Naive B cell (primary cell): ENCODE data around the gene OPTC. TPM values are rescaled to one million over a fixed set of nuclear protein-coding genes. Genes with fewer than 3 reads are reported as not detected.

Source experiments
- ATAC-seq, 2 donors: fragments of 150-1000 bp; cut with Tn5 transposase; 2 replicates each; pipeline ENCODE4 v1.10.0; 2021; ENCODE audit warnings: low read depth in 2 of 2, mild to moderate bottlenecking in 2 of 2, moderate library complexity in 2 of 2
- DNase-seq: peaks from one replicate; pipeline ENCODE4 v3.0.0; 2022
- H3K27ac Mint-ChIP-seq, 6 donors: one replicate each; pipeline ENCODE4 v1.8.0; 2020 to 2022; ENCODE audit warnings: mild to moderate bottlenecking in 6 of 6, mixed read lengths in 6 of 6, moderate library complexity in 5 of 6, inconsistent platforms in 2 of 6
- H3K27me3 Mint-ChIP-seq, 3 donors: one replicate each; pipeline ENCODE4 v1.8.0; 2021 to 2022; ENCODE audit warnings: mixed read lengths in 3 of 3, mild to moderate bottlenecking in 1 of 3
- H3K36me3 Mint-ChIP-seq, 2 donors: one replicate each; pipeline ENCODE4 v1.8.0; 2020 to 2022; ENCODE audit warnings: mixed read lengths in 2 of 2, inconsistent platforms in 1 of 2, mild to moderate bottlenecking in 1 of 2
- H3K4me1 Mint-ChIP-seq, 3 donors: one replicate each; pipeline ENCODE4 v1.8.0; 2020 to 2022; ENCODE audit warnings: mixed read lengths in 3 of 3, inconsistent platforms in 1 of 3, mild to moderate bottlenecking in 1 of 3, moderate library complexity in 1 of 3
- H3K4me3 Mint-ChIP-seq, 8 donors: one replicate each; pipeline ENCODE4 v1.8.0; 2020 to 2022; ENCODE audit warnings: mild to moderate bottlenecking in 8 of 8, mixed read lengths in 8 of 8, moderate library complexity in 8 of 8, inconsistent platforms in 2 of 8
- H3K9me3 Mint-ChIP-seq, 7 donors: one replicate each; pipeline ENCODE4 v1.8.0; 2020 to 2022; ENCODE audit warnings: mixed read lengths in 7 of 7, mild to moderate bottlenecking in 5 of 7, inconsistent platforms in 2 of 7, moderate library complexity in 1 of 7
- polyA plus RNA-seq, 6 donors: library from polyadenylated mRNA; unstranded; fragments of 300-500 nt; fragmentation: Illumina TruSeq; gene quantifications; one replicate each; pipeline ENCODE4 v1.2.3, GENCODE V29; 2021; ENCODE audit warnings: low read depth in 6 of 6

OPTC gene
- polyA plus RNA-seq, 6 donors from 2014 or later, result not detected

DNA sequence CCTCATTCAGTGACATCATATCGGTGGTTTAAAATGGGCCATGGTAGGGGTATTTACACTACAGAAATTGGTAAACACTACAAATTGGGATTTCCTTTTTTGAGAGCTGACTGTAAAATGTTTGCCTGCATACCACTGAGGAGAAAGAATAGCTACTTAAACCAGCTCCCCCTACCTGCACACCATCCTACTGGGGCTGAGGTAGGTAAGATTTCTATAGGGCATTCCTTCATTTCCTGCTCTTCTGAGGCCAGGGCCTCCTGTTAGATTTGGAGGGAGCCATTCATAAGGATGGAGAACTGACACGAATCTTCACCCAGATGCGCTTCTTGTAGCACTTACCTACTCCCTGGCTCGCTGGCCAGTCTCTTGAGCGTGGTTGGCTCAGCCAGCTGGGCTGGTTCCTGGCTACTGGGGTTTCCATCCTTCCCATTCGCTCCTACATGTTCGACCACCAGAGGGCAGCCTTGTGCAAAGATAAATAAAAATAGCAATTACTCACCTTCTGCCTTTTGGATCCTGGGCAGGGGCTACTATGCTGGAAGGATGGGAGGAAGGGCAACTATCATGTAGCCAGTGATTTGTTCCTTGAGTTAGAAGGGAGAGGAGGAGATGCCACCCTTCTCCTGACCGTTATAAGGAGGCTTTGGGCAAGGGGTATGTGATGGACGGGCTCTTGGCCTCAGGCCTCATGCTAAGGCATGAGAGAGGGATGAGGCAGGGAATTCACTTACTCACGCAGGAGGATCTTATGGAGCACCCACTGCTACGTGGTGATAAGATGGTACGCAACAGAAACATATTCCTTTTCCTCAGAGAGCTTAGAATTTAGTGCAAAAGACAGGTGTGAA, 10.7 kb downstream of the OPTC start:
- H3K4me1 Mint-ChIP-seq, result peaks cover 0 to 5% (median 3%) of the 10 kb centered on the region in 3 donors
- no peaks in the 10 kb centered on the region for H3K36me3 Mint-ChIP-seq
- no peak overlapping the region for H3K27ac Mint-ChIP-seq
- H3K27me3 Mint-ChIP-seq, result peaks cover 10 to 30% (median 24%) of the 10 kb centered on the region in 3 donors
- peak; percentile 57 to 61 for ATAC-seq
- H3K9me3 Mint-ChIP-seq, result no peaks in the 10 kb centered on the region
- peak; percentile 53 for DNase-seq
- H3K4me3 Mint-ChIP-seq, result no peak overlapping the region

DNA sequence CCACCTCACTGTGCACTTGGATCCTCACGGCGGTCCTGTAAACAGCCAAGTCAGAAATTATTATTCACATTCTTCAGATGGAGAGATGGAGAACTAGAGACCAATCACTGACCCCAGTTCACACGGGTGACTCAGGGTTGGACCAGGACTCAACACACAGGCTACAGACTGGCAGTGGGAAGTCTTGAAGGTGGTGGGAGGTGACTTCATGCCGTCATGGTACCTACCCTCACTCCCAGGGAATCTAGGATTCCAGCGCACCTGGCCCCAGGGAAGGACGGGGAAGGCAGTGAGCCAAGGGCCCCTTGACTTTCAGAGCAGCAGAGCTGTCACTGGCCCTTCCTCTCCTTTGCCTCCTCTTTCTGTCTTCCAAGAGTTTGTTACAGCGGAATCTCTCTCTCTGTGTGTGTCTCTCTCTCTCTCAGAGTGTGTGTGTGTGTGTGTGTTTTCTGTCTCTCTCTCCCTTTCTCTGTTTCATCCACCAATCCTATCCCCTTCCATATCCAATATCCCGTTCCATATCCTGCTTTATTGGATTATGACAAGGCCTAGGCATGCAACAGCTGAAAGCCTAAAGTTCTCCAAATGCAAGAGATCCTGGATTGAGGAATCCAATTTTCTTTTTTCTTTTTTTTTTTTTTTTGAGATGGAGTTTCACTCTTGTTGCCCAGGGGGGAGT, 11.7 kb downstream of the OPTC start:
- ATAC-seq (no peak), DNase-seq (no peak)
- Mint-ChIP-seq H3K9me3 (no peaks in the 10 kb centered on the region), H3K36me3 (no peaks in the 10 kb centered on the region), H3K4me3 (no peak overlapping the region), H3K27ac (peak overlapping the region in 1 of 6 donors; percentile 47), H3K4me1 (peaks cover 0 to 5% (median 3%) of the 10 kb centered on the region in 3 donors), H3K27me3 (peaks cover 8 to 30% (median 24%) of the 10 kb centered on the region in 3 donors)

DNA sequence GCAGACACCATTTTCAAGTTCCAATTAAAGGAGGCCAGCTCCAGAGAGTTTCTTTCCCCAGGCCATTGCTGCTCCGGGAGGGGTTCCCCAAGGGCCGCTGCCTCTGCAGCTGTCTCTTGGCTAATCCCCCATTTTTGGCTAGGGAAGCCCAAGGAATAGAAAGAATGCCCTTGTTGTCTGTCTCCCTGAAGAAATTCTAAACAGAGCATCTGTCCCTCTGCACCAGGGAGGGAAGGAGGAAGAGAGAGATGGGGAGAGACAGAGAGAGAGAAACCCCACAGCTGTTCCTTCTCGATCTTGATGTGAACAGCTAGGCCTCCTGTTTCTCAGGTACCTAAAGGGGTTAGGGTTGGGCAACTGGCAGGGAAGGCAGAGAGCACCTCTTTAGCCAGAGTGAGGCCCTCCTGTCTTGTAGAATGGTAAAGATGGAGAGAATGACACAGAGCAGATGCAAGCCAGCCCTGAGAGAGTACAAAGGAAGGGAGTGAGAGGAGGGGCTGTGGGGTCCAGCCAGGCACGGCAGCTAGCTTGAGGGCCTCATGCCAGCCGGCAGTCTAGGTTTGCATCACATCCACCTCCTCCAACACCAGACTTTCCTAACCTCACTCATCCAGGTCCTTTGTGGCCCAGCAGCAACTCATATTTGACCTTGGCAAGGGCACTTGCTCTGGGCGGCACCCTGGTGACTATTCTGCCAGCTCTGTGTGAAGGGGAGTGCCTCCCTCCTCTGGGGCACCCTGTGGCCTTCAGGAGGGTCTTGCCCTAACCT, 13.1 kb downstream of the OPTC start:
- Mint-ChIP-seq H3K4me3 (no peak overlapping the region), H3K27me3 (peaks cover 5 to 22% (median 21%) of the 10 kb centered on the region in 3 donors), H3K9me3 (no peaks in the 10 kb centered on the region), H3K36me3 (no peaks in the 10 kb centered on the region), H3K27ac (peak overlapping the region in 2 of 6 donors; percentile 53 to 61), H3K4me1 (peaks cover 0 to 5% (median 3%) of the 10 kb centered on the region in 3 donors)
- ATAC-seq (no peak), DNase-seq (no peak)

DNA sequence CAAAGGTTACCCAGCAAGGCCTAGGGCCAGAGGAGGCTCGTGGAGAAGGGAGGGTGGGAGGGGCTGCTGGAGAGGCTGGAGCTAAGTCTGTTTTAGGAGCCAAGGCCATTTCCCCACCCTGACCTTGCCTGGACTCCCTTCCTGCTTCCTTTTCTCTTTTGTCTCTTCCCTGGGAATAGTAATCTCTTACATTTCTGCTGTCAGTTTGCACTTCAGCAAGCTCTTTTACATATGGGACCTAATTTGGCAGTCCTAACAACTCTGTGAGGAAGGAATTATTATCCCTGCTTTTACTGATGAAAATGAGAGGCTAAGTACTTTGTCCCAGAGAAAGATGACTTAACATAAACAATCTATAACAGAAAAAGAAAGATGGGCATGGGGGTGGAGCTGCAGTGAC, 13.8 kb downstream of the OPTC start:
- H3K36me3 Mint-ChIP-seq, result no peaks in the 10 kb centered on the region
- H3K9me3 Mint-ChIP-seq, result no peaks in the 10 kb centered on the region
- ATAC-seq (no peak), DNase-seq (no peak)
- H3K27me3 Mint-ChIP-seq, result peaks cover 5 to 17% (median 13%) of the 10 kb centered on the region in 3 donors
- H3K4me3 Mint-ChIP-seq, result no peak overlapping the region
- peak overlapping the region in 1 of 6 donors; percentile 28 for H3K27ac Mint-ChIP-seq
- peaks cover under 1 to 10% (median 8%) of the 10 kb centered on the region in 3 donors for H3K4me1 Mint-ChIP-seq

DNA sequence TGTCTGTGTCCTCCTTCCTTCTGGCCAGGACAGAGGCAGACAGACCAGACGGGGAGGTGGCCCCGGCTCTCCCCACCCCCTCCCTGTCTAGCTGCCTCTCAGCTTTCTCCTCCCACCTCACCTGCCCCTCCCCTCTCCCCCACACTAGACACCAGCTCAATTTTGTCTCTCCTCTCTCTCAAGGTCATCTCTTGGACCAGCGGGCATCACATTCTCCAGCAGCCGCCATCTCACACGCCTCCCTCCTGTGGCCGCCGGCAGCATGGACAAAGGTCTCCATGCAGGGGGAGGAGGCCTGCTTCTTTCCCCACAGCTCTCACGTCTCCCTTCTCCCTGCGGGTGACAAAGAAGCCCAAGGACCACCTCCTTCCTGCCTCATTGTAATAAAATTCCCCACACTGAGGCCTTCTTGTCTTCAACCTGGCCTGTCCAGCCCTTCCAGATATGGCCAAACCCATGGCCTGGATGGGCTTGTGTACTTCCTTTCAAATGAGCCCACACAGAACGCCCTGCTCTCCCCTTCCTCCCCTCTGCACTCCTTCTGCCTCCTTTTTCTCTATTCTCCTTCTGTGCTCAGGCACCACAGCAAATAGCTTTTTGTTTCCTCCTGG, 14.6 kb downstream of the OPTC start:
- H3K4me1 Mint-ChIP-seq, result peaks cover 8 to 15% (median 12%) of the 10 kb centered on the region in 3 donors
- peaks cover 5 to 9% (median 5%) of the 10 kb centered on the region in 3 donors for H3K27me3 Mint-ChIP-seq
- no peak for ATAC-seq
- H3K4me3 Mint-ChIP-seq, result peak overlapping the region in 1 of 8 donors; percentile 14
- peak overlapping the region in 2 of 6 donors; percentile 16 to 63 for H3K27ac Mint-ChIP-seq
- DNase-seq, result no peak
- H3K36me3 Mint-ChIP-seq, result no peaks in the 10 kb centered on the region
- H3K9me3 Mint-ChIP-seq, result no peaks in the 10 kb centered on the region

DNA sequence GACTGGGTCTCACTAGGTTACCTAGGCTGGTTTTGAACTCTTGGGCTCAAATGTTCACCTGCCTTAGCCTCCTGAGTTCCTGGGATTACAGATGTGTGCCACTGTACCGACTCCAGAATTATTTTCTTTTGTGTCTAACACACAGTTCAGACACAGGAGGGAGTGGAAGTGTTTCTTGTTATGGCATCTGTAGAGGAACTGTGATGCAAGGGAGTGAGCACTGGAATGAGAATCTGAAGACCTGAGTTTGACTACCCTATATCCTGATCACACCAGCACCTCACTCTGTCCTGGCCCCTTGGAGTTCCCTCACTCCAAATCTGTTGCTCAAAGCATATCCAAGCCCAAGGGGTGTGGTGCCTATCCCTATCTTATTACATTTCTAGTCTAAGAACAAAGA, 15.2 kb downstream of the OPTC start:
- Mint-ChIP-seq H3K36me3 (no peaks in the 10 kb centered on the region), H3K27me3 (peaks cover 0 to 5% (median 5%) of the 10 kb centered on the region in 3 donors), H3K9me3 (no peaks in the 10 kb centered on the region), H3K27ac (peak overlapping the region in 2 of 6 donors; percentile 16 to 26), H3K4me3 (no peak overlapping the region), H3K4me1 (peaks cover 8 to 15% (median 12%) of the 10 kb centered on the region in 3 donors)
- no peak for DNase-seq
- ATAC-seq, result no peak

DNA sequence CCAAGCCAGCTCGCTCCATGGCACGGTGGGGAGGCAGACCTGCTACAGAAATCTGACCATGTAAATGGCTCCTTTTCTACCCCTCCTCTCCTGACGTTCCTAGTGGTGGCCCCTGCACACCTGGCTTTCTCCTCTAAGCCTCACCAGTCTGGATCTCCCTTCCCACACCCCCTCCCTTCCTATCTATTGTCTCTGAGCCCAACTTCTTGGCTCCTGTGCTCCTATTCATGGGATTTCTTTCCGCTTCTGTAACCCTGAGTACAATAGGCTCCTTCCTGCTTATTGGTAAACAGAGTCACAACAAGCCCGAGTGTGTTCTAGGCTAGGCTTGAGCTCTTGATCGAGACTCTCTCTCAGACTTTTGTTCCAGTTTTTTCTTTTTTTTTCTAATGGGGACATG, 17.6 kb downstream of the OPTC start:
- Mint-ChIP-seq H3K27ac (no peak overlapping the region), H3K4me1 (peaks cover 8 to 12% (median 9%) of the 10 kb centered on the region in 3 donors), H3K36me3 (no peaks in the 10 kb centered on the region), H3K9me3 (no peaks in the 10 kb centered on the region), H3K27me3 (peaks cover 8 to 15% (median 8%) of the 10 kb centered on the region in 3 donors), H3K4me3 (no peak overlapping the region)
- DNase-seq (no peak), ATAC-seq (no peak)

DNA sequence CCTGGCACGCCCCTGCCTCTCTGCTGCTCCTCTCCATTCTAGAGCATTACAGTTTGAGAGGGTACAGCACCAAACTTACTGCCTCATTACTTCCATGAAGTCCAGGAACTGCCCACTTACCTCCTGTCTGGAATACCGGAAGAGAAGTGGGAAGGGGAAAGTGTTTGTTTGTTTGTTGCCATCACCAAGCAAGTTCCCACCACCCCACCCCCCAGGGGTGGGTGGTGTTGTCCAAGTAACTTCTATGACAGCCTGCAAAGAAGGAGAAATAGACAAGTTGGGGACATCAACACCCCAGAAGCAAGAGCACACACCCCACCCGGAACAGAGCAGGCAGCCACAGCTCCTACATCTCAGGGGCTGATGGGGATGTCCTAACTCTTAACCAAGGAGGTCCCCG, 18.0 kb downstream of the OPTC start:
- ATAC-seq (no peak), DNase-seq (no peak)
- Mint-ChIP-seq H3K27me3 (peaks cover 8 to 15% (median 8%) of the 10 kb centered on the region in 3 donors), H3K27ac (no peak overlapping the region), H3K4me1 (peaks cover 8 to 12% (median 9%) of the 10 kb centered on the region in 3 donors), H3K4me3 (no peak overlapping the region), H3K36me3 (no peaks in the 10 kb centered on the region), H3K9me3 (no peaks in the 10 kb centered on the region)

DNA sequence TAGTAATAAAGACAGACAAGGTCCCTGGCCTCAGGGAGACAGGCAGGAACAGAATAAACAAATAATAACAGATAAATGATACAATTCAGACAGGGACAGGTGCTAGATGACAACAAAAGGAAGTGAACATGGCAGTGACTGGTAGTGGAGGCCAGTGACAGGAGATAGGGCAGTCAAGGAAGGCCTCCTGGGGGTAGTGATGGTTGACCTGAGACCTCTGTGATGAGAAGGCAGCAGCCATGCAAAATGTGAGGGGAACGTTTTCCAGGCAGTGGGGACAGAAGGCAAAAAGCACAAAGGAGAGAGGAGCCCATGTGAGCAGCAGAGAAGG, 18.5 kb downstream of the OPTC start:
- peaks cover 8 to 12% (median 9%) of the 10 kb centered on the region in 3 donors for H3K4me1 Mint-ChIP-seq
- ATAC-seq (no peak), DNase-seq (no peak)
- peak overlapping the region in 3 of 6 donors; percentile 4 to 47 (median 39) for H3K27ac Mint-ChIP-seq
- no peaks in the 10 kb centered on the region for H3K36me3 Mint-ChIP-seq
- peaks cover 8 to 15% (median 8%) of the 10 kb centered on the region in 3 donors for H3K27me3 Mint-ChIP-seq
- H3K4me3 Mint-ChIP-seq, result no peak overlapping the region
- H3K9me3 Mint-ChIP-seq, result no peaks in the 10 kb centered on the region

DNA sequence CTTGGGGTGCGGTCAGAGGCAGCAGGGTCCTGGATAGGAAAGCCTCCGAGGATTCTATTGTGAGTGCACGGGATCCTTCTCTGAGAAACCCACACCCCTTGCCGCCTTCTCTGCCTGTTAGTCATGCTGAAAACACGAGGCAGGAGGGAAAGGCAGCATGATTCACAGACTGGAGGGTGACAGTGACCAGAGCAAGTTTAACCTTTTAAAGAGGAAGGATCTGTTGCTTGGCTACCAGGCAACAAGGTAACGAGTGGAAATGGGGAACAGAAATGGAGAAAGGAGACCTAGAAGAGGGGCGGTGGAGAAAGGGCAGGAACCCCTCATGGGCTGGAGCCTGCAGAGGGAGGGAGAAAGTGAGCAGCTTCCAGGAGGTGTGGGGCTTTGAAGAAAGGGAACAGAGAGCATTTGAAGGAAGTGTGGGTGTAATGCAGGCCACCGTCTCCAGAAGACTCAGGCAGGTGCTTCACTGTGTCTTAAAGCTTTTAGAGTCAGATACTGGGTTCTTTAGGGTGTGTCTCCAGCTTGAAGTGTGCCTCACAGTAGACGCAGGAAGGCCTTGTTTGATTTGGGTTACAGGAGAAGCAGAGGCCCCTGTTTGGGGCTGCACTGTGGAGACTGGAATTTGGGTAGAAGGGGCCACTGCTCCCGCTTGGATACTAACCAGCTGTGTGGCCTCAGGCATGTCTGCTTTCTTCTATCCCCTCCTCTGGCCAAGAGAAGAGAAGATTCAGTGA, 19.1 kb downstream of the OPTC start:
- H3K36me3 Mint-ChIP-seq, result no peaks in the 10 kb centered on the region
- H3K4me1 Mint-ChIP-seq, result peaks cover 8 to 12% (median 9%) of the 10 kb centered on the region in 3 donors
- ATAC-seq (peak; percentile 27 to 45), DNase-seq (no peak)
- H3K4me3 Mint-ChIP-seq, result peak overlapping the region in 1 of 8 donors; percentile 26
- H3K27ac Mint-ChIP-seq, result peak overlapping the region in 2 of 6 donors; percentile 4 to 39
- H3K27me3 Mint-ChIP-seq, result peaks cover 8 to 15% (median 8%) of the 10 kb centered on the region in 3 donors
- no peaks in the 10 kb centered on the region for H3K9me3 Mint-ChIP-seq

DNA sequence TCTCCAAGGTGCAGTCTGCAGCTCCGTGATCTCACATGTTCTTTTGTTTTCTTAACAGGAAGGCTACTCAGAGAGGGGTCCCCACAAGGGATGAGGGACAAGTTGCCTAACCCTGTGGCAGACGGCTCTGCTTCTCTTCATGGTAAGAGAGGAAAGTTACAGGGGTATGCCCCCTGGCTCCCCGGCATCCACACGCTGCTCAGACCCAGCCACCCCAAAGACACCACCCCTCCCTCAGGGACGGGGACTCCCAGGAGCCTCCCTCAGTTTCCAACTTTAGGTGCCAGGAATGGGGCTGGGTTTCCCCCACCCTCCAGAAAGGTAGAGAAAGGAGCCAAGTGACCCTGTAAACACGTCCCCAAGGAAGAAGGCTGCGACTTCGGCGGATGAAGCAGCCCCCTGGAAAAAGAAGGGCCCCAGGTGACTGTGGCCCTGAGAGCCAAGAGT, 19.7 kb downstream of the OPTC start:
- H3K27ac Mint-ChIP-seq, result peak overlapping the region in 1 of 6 donors; percentile 39
- H3K9me3 Mint-ChIP-seq, result no peaks in the 10 kb centered on the region
- peaks cover 8 to 18% (median 8%) of the 10 kb centered on the region in 3 donors for H3K27me3 Mint-ChIP-seq
- no peaks in the 10 kb centered on the region for H3K36me3 Mint-ChIP-seq
- H3K4me1 Mint-ChIP-seq, result peaks cover 8 to 11% (median 9%) of the 10 kb centered on the region in 3 donors
- no peak for DNase-seq
- no peak for ATAC-seq
- no peak overlapping the region for H3K4me3 Mint-ChIP-seq

DNA sequence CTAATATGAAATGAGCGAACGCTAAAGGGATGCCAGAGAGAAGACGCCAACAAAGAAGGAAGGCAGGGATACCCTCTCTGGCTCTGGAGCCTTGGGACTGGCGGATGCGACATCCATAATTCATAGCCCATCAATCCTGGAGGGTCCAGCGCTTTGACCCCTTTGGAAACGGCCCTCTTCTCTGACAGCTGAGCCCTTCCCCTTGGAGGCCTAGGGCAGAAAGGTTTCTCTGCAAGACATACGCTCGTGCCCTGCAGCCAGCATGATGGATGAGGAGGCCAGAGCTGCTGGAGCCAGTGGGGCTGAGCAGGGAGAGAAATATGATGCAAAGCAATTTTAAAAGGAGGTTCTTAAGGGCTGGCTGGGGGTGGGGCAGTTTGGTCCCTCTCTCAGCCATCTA, 22.2 kb downstream of the OPTC start:
- H3K4me1 Mint-ChIP-seq, result peaks cover 8 to 9% (median 8%) of the 10 kb centered on the region in 3 donors
- H3K27me3 Mint-ChIP-seq, result peaks cover 8 to 21% (median 8%) of the 10 kb centered on the region in 3 donors
- H3K36me3 Mint-ChIP-seq, result no peaks in the 10 kb centered on the region
- no peak overlapping the region for H3K27ac Mint-ChIP-seq
- no peak overlapping the region for H3K4me3 Mint-ChIP-seq
- DNase-seq (no peak), ATAC-seq (no peak)
- no peaks in the 10 kb centered on the region for H3K9me3 Mint-ChIP-seq
